Loucy (cell line): ENCODE results near the gene ACOT12.

Source experiments
- EZH2phosphoT487 ChIP-seq: fragments of 200-600 bp; IDR thresholded peaks from 2 replicates; pipeline ENCODE4 v1.6.1; 2018; ENCODE audit warnings: antibody characterized with exemption, mild to moderate bottlenecking, moderate library complexity, borderline replicate concordance
- TF ChIP-seq, protein P1 (sequence below): fragments of 200-600 bp; sonication (generic); conservative IDR thresholded peaks from 2 replicates; pipeline ENCODE4 v1.5.1; 2014; ENCODE audit warnings: mild to moderate bottlenecking, antibody characterized with exemption, low read length

DNA sequence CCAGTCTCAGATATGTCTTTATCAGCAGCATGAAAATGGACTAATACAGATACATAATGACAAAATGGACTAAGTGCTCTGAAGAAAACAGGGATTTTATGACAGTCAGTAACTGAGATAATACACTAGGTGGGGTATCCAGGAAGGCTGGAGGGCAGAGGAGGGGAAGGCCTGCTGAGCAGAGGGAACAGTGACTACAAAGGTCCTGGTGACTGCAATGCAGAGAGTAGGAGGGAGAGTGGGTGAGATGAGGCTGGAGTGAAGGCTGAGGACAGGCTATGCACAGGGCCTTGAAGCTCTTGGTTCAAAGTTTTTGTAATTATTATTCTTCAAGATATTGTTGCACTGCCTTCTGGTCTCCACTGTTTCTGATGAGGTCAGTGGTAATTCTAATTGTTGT, 4.9 kb downstream of the ACOT12 start:
- TF ChIP-seq, protein P1, sequence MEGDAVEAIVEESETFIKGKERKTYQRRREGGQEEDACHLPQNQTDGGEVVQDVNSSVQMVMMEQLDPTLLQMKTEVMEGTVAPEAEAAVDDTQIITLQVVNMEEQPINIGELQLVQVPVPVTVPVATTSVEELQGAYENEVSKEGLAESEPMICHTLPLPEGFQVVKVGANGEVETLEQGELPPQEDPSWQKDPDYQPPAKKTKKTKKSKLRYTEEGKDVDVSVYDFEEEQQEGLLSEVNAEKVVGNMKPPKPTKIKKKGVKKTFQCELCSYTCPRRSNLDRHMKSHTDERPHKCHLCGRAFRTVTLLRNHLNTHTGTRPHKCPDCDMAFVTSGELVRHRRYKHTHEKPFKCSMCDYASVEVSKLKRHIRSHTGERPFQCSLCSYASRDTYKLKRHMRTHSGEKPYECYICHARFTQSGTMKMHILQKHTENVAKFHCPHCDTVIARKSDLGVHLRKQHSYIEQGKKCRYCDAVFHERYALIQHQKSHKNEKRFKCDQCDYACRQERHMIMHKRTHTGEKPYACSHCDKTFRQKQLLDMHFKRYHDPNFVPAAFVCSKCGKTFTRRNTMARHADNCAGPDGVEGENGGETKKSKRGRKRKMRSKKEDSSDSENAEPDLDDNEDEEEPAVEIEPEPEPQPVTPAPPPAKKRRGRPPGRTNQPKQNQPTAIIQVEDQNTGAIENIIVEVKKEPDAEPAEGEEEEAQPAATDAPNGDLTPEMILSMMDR: no peak
- TF ChIP-seq EZH2phosphoT487: no peak
